GM18505 (cell line): ENCODE data around the gene NOL4.
"Not testable (repeated sequence)": the region's sequence is repeated elsewhere in the genome, so short reads cannot be mapped to it uniquely, and the experiment has no call there.

Experiments used
- ATAC-seq: cut with Tn5 transposase; IDR thresholded peaks from one replicate; pipeline ENCODE4 v1.9.1; 2021; ENCODE audit not compliant: unreplicated experiment
- POLR2A ChIP-seq: IDR thresholded peaks from 4 replicates; pipeline ENCODE4 v1.6.1; 2011; ENCODE audit warnings: borderline replicate concordance; ENCODE audit not compliant: insufficient read depth, insufficient read length; ENCODE audit errors: extremely low read depth

NOL4 gene

DNA sequence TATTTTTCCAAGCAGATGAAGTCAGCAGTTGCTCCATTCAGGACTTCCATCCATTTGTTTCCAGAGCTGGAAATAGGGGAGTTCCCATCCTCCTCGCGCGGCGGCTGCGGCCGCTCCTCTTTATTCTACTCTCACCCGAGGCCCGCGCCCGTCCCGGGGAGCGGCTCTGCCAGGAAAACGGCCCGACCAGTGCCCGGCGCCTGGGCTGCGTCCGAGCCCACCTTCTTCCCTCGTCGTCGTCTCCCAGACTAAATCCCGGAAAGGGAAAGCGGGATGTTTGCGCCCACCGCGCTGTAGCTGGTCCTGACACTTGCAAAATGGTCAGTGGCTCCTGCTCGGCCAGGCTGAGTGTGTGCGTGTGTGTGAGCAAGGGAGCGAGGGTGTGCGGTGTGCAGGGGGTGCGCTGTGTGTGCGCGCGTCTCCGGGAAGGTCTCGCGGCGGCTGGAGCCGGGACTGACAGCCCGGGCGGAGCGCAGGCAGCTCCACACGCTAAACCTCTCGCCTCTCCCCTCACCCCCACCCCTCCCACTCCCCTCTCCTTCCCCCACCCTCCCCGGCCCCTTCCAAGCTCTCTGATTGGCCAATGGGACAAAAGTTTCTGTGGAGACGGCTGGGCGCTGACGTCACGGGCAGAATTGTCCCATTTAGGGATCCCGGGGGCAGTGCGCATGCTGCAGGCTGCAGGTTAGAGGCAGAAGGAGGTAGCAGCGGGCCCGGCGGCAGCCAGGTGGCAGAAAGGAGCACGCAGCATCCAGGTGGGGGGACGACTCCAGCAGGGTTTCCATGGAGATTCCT is at the start of gene NOL4:
Gene NOL4, minus strand, starts transcription at position 491 of the 795 bp plus-strand sequence. CDS start 1,660 bp downstream, outside the sequence.
- no peak for ATAC-seq
- TF ChIP-seq POLR2A: no peak

GRCh38 chr18:34266029-34266428 is 41.3 kb upstream of the NOL4 start:
- not testable (repeated sequence) for ATAC-seq

DNA sequence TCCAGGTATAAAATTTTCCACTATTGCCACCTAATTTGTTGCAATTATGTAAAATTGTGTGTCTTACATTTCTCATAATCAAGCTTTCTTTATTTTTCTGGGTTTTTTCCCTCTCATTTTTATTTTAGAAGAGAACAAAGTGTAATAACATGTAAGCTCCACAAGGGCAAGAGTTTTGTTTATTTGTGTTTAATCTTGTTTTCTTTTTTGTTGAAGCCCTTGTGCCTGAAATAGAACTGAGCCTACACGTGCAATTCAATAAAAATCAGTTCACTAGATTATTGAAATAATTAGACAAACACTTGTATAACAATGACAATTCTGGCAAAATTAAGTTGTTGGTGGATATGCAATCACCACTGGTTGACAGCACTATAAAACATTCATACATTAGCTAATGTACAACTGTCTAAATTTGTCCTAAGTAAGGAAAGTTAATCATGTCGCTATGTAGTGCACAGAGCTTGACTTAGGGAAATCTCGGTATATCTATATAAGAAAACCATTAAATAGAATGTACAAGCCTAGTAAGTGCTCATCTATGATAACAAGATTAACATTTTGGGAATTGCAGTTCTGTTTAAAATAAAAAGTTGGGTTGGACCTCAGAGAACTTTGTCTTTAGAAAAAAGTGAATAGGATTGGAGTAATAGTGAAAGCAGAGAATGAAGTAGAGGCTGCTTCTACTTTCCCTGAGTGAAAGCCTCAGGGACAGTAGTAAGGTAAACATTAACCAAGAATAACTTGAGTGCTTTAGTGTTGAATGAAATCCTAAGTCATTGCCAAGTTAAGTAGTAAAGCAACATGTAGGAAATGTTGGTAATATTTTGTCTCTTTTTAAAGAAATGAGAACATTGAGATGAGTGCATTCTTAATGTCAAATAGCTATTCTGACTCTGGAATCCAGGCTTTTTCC is 37.4 kb upstream of the NOL4 start:
- no peak for TF ChIP-seq POLR2A
- peak; percentile 71 for ATAC-seq

- no peak for ATAC-seq
- TF ChIP-seq POLR2A: no peak
Measured at GRCh38 chr18:34258176-34258575, 33.5 kb upstream of the NOL4 start.

DNA sequence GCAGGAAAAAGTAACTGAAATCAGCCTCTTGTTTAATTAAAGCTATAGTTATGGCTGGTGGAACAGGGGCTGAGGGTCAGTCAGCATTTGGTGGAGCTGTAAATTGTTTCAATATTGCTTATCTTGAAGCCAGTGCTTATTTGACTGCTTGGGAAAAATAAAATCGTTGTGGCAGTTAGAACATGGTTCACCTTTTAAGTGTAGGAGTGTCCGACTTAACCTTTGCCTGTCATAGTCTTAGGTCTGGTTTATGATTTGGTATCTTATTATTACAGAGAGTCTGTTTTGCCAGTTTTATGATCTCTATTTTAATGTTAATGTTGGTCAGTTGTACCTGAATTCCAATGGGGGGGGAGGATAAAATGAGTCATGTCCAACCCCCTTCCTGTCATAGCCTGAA is 27.2 kb upstream of the NOL4 start:
- no peak for TF ChIP-seq POLR2A
- no peak for ATAC-seq

DNA sequence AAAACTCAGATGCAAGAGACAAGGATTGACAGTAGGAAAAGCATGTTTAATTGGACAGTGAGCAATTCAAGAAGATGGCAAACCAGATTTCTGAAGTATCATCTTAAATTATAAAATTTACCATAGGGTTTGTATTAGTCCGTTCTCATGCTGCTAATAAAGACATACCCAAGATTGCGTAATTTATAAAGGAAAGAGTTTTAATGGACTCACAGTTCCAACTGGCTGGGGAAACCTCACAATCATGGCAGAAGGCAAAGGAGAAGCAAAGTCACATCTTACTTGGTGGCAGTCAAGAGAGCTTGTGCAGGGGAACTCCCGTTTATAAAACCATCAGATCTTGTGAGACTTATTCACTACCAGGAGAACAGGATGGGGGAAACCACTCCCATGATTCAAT is 24.0 kb upstream of the NOL4 start:
- ATAC-seq: no peak
- TF ChIP-seq POLR2A: no peak

- no peak for TF ChIP-seq POLR2A
- no peak for ATAC-seq
Measured at GRCh38 chr18:34242739-34243138, 18.0 kb upstream of the NOL4 start.

DNA sequence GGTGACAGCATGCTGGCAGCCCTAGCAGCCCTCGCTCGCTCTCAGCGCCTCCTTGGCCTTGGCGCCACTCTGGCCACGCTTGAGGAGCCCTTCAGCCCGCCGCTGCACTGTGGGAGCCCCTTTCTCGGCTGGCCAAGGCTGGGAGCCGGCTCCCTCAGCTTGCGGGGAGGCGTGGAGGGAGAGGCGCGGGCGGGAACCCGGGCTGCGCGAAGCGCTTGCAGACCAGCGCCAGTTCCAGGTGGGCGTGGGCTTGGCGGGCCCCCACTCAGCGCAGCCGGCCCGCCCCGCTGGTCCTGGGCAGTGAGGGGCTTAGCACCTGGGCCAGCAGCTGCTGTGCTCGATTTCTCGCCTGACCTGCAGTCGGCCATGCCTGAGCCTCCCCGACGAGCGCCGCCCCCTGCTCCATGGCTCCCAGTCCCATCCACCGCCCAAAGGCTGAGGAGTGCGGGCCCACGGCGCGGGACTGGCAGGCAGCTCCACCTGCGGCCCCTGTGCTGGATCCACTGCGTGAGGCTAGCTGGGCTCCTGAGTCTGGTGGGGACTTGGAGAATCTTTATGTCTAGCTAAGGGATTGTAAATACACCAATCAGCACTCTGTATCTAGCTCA is 9.2 kb upstream of the NOL4 start:
- ATAC-seq: not testable (repeated sequence)

GRCh38 chr18:34225218-34225553 is 473 bp upstream of the NOL4 start:
- TF ChIP-seq POLR2A: no peak
- ATAC-seq: no peak

DNA sequence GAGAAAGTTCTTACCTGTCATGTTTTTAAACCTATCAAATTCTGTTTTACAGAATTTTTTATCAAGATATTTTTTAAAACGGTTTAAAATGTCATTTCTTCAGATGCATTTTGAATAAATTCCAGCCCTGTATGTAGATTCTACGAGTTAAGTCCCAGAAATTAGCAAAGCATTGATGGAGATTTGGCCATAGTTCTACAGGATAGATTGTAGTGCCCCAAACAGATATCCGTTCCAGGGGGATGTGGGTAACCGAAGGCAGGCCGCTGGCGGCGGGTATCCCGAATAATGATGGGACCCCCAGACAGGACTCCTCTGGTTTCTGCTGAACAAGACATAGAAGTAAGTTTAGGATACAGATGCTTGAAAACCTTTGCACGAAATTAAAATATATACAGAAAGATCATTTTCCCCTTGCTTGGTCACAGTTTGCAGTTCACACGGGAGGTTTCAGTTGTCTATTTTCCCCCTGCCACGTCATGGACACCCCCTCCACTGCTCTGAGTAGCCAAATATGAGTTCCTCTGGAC is 755 bp downstream of the NOL4 start:
- no peak for ATAC-seq
- TF ChIP-seq POLR2A: no peak

DNA sequence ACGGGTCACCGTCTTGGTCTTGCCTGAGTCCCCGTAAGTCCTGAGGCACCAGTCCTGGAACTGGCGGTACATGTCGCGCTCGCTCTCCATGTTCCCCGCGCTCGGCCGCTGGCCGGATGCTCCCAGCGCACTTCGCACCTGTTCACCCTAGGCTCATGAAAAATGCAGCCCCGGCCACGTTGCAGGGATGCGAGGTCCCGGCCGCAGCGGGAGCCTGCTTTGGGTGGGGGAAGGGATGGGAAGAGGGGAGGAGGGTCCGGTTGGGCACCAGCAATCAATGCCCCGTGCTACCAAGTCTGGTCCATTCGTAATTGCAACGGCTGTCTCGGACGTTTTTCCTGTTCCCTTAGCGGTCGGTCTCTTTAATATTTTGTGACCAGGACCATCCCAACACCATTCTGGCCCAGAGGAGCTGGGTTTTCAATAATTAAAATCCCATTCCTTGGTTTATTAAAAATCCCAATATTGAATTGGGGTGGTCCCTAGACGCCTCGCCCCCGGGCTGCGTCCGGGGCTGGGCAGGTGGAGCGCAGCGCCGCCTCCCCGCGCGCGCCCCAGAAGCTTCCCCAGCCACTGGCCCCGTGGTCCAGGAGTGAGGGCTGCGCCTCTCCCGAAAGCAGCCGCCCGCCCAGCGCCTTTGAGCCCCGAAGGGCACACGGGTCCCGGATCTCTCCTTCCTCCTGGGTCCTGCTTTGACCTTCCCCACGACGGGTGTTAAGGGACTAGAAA is 1.4 kb downstream of the NOL4 start:
- TF ChIP-seq POLR2A: no peak
- ATAC-seq: no peak

- no peak for ATAC-seq
- no peak for TF ChIP-seq POLR2A
Measured at GRCh38 chr18:34222307-34223163, 2.2 kb downstream of the NOL4 start.
